LNCAP (cell line): ENCODE measurements around the gene HS6ST3.

Experiments
- TF ChIP-seq, protein P1 (sequence below): fragments of 450-650 bp; IDR thresholded peaks from 2 replicates; pipeline ENCODE4 v1.5.1; 2017; ENCODE audit warnings: mild to moderate bottlenecking

HS6ST3 gene

DNA sequence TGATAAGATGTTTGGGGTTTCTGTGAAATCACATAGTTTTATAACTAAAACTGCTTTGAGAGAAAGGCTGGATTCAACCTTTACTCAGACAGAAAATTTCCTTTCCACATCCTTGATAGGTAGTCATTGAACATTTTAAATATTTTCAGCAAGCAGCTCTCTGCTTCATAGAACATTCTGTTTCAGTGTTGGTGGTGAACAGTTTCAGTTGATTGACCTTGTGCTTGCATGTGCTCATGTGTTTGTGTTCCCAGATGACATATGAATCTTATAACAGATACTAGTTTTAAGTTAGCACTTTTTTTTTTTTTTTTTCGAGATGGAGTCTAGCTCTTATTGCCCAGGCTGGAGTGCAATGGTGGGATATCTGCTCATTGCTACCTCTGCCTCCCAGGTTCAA, 290.1 kb downstream of the HS6ST3 start:
- TF ChIP-seq, protein P1, sequence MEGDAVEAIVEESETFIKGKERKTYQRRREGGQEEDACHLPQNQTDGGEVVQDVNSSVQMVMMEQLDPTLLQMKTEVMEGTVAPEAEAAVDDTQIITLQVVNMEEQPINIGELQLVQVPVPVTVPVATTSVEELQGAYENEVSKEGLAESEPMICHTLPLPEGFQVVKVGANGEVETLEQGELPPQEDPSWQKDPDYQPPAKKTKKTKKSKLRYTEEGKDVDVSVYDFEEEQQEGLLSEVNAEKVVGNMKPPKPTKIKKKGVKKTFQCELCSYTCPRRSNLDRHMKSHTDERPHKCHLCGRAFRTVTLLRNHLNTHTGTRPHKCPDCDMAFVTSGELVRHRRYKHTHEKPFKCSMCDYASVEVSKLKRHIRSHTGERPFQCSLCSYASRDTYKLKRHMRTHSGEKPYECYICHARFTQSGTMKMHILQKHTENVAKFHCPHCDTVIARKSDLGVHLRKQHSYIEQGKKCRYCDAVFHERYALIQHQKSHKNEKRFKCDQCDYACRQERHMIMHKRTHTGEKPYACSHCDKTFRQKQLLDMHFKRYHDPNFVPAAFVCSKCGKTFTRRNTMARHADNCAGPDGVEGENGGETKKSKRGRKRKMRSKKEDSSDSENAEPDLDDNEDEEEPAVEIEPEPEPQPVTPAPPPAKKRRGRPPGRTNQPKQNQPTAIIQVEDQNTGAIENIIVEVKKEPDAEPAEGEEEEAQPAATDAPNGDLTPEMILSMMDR: no peak

DNA sequence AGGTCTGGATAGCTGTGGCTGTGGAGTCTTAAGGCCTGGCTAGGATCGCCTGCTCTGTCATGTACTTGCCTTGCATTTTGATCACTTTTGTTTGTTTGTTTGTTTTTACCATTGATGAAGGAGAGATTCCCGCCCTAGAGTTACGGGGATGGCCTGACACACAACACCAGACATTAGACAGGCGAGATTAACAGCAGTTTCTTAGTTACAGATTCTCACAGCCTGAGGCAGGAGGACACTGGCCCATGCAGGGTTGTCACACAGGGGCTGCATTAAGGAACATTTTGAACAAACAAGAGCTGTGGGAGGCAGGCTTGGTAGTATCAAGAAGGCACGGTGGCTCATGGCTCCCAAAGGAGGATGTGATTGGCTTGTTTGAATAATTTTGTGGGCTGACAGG, 291.8 kb downstream of the HS6ST3 start:
- TF ChIP-seq, protein P1: no peak

DNA sequence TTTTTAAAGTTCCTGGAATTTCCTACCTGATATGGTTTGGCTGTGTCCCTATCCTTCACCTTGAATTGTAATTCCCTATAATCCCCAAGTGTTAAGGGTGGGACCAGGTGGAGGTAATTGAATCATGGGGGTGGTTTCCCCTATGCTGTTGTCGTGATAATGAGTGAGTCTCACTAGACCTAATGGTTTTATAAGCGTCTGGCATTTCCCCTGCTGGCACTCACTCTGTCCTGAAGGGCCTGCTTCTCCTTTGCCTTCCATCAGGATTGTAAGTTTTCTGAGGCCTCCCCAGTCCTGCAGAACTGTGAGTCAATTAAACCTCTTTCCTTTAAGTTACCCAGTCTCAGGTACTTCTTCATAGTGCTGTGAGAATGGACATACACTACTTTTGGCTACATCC, 298.7 kb downstream of the HS6ST3 start:
- TF ChIP-seq, protein P1: no peak

DNA sequence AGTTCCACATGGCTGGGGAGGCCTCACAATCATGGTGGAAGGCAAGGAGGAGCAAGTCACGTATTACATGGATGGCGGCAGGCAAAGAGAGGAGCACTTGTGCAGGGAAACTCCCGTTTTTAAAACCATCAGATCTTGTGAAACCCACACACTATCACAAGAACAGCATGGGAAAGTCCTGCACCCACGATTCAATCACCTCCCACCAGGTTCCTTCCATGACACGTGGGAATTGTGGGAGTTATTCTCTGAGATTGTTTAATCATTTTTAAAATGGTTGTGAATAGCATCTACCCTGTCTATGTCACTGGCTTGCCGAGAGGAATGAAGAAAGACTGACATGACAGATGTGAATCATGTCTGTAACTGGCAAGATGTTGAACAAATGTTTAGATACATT, 301.7 kb downstream of the HS6ST3 start:
- TF ChIP-seq, protein P1: no peak

DNA sequence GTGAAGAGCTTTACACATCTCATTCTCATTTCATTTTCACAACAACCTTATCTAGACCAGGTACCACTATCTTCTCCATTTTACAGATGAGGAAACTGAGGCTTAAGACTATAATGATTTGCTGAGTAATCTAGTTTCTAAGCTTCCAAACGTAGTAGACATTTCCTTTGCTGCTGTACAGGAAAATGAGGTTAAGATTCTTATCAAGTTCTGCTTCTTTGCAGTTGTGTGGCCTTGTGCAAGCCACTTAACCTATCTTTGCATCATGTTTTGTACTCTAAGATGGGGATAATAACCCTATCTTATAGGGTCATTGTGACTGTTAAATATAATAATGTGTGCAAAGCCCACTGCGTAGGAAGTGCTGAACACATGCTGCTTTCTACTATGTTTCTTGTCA, 307.9 kb downstream of the HS6ST3 start:
- TF ChIP-seq, protein P1: no peak

DNA sequence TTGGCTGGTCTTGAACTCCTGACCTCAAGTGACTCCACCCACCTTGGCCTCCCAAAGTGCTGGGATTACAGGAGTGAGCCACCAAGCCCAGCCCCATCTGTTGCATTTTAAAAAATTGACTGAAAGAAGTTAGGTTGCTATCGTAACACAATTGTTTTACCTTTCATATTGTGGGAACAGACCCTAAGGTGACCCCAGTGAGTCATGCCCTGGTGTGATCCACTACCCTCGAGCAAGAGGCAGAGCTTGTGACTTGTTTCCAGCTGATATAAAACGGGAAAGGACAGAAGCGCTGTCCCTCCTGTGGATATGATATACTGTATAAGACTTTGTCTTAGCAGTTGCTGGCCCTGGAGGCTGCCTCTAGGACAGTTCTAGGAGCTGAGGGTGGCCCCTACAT, 308.6 kb downstream of the HS6ST3 start:
- TF ChIP-seq, protein P1: no peak

DNA sequence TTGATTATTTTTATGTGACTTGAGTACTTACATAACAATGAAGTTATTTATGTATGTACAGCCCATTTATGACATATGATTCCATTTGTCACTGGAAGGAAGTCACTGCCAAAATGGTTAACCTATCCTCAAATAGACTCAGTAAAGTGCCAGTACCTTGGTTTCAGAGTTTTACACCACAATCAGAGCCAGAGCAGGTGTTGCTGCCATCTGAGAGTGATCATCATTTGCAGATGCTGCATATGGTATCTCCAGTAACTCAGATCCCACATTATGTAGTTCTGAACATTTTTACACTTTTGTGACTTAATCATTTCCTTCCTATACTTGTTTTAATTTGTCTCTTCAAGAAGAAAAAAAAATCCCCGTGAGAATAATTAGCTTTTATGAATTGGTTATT, 313.3 kb downstream of the HS6ST3 start:
- TF ChIP-seq, protein P1: no peak

DNA sequence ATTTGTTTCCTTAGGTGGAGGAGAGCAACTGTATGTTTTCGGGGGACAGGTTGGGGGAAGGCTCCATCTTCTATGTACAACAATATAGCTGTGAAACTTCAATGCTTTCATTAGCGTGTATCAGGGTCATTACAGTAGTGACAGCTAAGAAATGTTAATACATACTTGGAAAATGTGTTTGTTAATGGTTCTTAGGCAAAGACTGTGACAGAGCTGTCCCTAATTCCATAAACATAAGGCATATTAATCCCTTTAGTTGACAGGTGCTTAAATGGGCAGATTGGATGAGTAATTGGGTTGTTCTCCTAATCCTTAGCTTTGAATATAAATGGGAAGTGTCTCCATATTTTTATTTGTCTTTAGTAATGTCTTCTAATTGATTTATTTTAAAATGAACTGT, 313.7 kb downstream of the HS6ST3 start:
- TF ChIP-seq, protein P1: no peak
